GM23338 (cell line): Measurements from ENCODE around the gene SLC38A8. TPM values are rescaled to one million over a fixed set of nuclear protein-coding genes. Genes with fewer than 3 reads are reported as not detected.

Experiments
- ATAC-seq: fragments of 200-7000 bp; cut with Tn5 transposase; 3 replicates; pipeline ENCODE4 v1.9.1; 2020
- DNase-seq: peaks from one replicate; pipeline ENCODE4 v3.0.0-alpha.2; 2015; ENCODE audit warnings: low spot score
- H2AFZ ChIP-seq: fragments of 200-600 bp; sonication (generic); 2 replicates; pipeline ENCODE4 v1.8.0; 2016; ENCODE audit warnings: antibody characterized with exemption, mild to moderate bottlenecking, moderate library complexity
- H3F3A ChIP-seq: fragments of 200-600 bp; sonication (generic); replicated peaks from 2 replicates; pipeline ENCODE4 v1.8.0; 2017; ENCODE audit warnings: antibody characterized with exemption, mixed run types, low read depth
- H3K27ac ChIP-seq: fragments of 200-600 bp; sonication (generic); 2 replicates; pipeline ENCODE4 v1.6.1; 2016; ENCODE audit warnings: low read depth
- H3K27me3 ChIP-seq: fragments of 200-600 bp; sonication (generic); 2 replicates; pipeline ENCODE4 v1.8.0; 2016; ENCODE audit warnings: mild to moderate bottlenecking, mixed run types, moderate library complexity; ENCODE audit not compliant: insufficient read depth
- H3K36me3 ChIP-seq: fragments of 200-600 bp; sonication (generic); 2 replicates; pipeline ENCODE4 v1.8.0; 2016; ENCODE audit warnings: mild to moderate bottlenecking; ENCODE audit not compliant: insufficient read depth
- H3K4me1 ChIP-seq: fragments of 200-600 bp; sonication (generic); 2 replicates; pipeline ENCODE4 v1.8.0; 2016; ENCODE audit warnings: mild to moderate bottlenecking, moderate library complexity; ENCODE audit not compliant: insufficient read depth
- H3K4me2 ChIP-seq: fragments of 200-600 bp; sonication (generic); 2 replicates; pipeline ENCODE4 v1.7.1; 2017; ENCODE audit warnings: mixed run types
- H3K4me3 ChIP-seq: fragments of 200-600 bp; sonication (generic); 2 replicates; pipeline ENCODE4 v1.6.1; 2016; ENCODE audit warnings: mixed run types
- H3K79me2 ChIP-seq: fragments of 200-600 bp; sonication (generic); replicated peaks from 2 replicates; pipeline ENCODE4 v1.8.0; 2017; ENCODE audit warnings: mild to moderate bottlenecking; ENCODE audit not compliant: insufficient read depth
- H3K9me2 ChIP-seq: fragments of 200-600 bp; sonication (generic); 2 replicates; pipeline ENCODE4 v1.8.0; 2017; ENCODE audit not compliant: insufficient read depth
- H4K20me1 ChIP-seq: fragments of 200-600 bp; sonication (generic); replicated peaks from 2 replicates; pipeline ENCODE4 v1.8.0; 2017; ENCODE audit warnings: mild to moderate bottlenecking; ENCODE audit not compliant: insufficient read depth
- H3K27ac Mint-ChIP-seq: 2 replicates; pipeline ENCODE4 v1.8.0; 2020; ENCODE audit warnings: inconsistent platforms, mild to moderate bottlenecking, moderate library complexity, mixed read lengths
- H3K27me3 Mint-ChIP-seq: 3 replicates; pipeline ENCODE4 v1.8.0; 2022; ENCODE audit warnings: low read depth, mild to moderate bottlenecking, moderate library complexity, mixed read lengths, inconsistent platforms; ENCODE audit not compliant: insufficient read depth, poor library complexity
- H3K36me3 Mint-ChIP-seq: 3 replicates; pipeline ENCODE4 v1.8.0; 2021; ENCODE audit warnings: low read depth, mild to moderate bottlenecking, inconsistent platforms, moderate library complexity, mixed read lengths
- H3K4me1 Mint-ChIP-seq: 3 replicates; pipeline ENCODE4 v1.8.0; 2020; ENCODE audit warnings: mild to moderate bottlenecking, inconsistent platforms, mixed read lengths
- H3K4me3 Mint-ChIP-seq: 3 replicates; pipeline ENCODE4 v1.8.0; 2021; ENCODE audit warnings: moderate library complexity, mild to moderate bottlenecking, inconsistent platforms, mixed read lengths
- H3K9me3 Mint-ChIP-seq: 3 replicates; pipeline ENCODE4 v1.8.0; 2020; ENCODE audit warnings: moderate library complexity, mild to moderate bottlenecking, inconsistent platforms, mixed read lengths
- CREB1 ChIP-seq: fragments of 250-450 bp; sonication (Bioruptor Pico); IDR thresholded peaks from 2 replicates; pipeline ENCODE4 v1.5.0; 2020; ENCODE audit warnings: low read depth, mild to moderate bottlenecking, moderate library complexity
- EZH2phosphoT487 ChIP-seq: fragments of 200-600 bp; sonication (generic); IDR thresholded peaks from one replicate; pipeline ENCODE4 v1.8.1; 2018; ENCODE audit warnings: antibody characterized with exemption; ENCODE audit not compliant: unreplicated experiment
- JUNB ChIP-seq: IDR thresholded peaks from one replicate; pipeline ENCODE4 v1.6.1; 2016; ENCODE audit warnings: antibody characterized with exemption; ENCODE audit not compliant: unreplicated experiment
- POLR2AphosphoS5 ChIP-seq: IDR thresholded peaks from 2 replicates; pipeline ENCODE4 v1.6.1; 2016; ENCODE audit warnings: antibody characterized with exemption, low read depth
- STAT1 ChIP-seq: IDR thresholded peaks from one replicate; pipeline ENCODE4 v1.6.1; 2016; ENCODE audit warnings: antibody characterized with exemption; ENCODE audit not compliant: unreplicated experiment
- ZNF462 ChIP-seq: fragments of 250-450 bp; sonication (Bioruptor Pico); IDR thresholded peaks from 2 replicates; pipeline ENCODE4 v1.5.0; 2020; ENCODE audit warnings: mild to moderate bottlenecking, moderate library complexity
- polyA plus RNA-seq: library from polyadenylated mRNA; unstranded; fragments of >200 nt; fragmentation: Nextera tagmentation; extraction: Ambion mirVana; gene quantifications from 2 replicates; pipeline ENCODE4 v1.2.1, GENCODE V29; 2016
- total RNA-seq: library from RNA; depleted of rRNA; stranded (reverse); fragments of >200 nt; shearing (Covaris generic); gene quantifications from 2 replicates; pipeline ENCODE4 v1.2.3, GENCODE V29; 2014
- TF ChIP-seq, protein P1 (sequence below): IDR thresholded peaks from one replicate; pipeline ENCODE4 v1.6.1; 2018; ENCODE audit warnings: antibody characterized with exemption; ENCODE audit not compliant: unreplicated experiment
- TF ChIP-seq, protein P2 (sequence below): IDR thresholded peaks from 2 replicates; pipeline ENCODE4 v1.6.1; 2016; ENCODE audit warnings: antibody characterized with exemption

The SLC38A8 gene
- total and polyA plus RNA-seq, 2 experiments from 2014 or later = not detected

DNA sequence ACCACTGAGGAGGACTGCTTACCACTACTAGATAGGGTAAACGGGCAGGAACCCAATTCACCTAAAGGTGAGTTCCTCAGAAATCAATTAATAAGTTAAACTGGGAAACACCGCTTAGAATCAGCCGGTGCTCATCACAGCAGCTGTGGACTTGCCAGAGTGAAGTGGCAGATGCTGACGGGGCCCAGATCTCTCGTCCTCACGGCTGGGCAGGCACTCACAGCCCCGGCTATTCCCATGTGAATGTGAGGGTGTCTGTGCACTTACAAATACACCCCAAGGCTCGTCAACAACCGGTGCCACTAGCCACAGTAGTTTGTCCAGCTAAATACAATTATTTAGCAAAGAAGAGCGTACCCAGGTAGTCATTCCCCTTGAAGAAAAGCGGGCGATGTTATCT lies 44.4 kb upstream of the SLC38A8 start:
- H3K4me3 Mint-ChIP-seq = no peak overlapping the region
- no peak for DNase-seq
- H3K36me3 ChIP-seq = peaks cover 29% of the 10 kb centered on the region

More for the DNA sequence above, 44.4 kb upstream of the SLC38A8 start:
- no peak for TF ChIP-seq JUNB
- TF ChIP-seq EZH2phosphoT487 = no peak
- no peak for TF ChIP-seq CREB1 (CRISPR knock-in tag)
- TF ChIP-seq STAT1 = no peak
- TF ChIP-seq, protein P1, sequence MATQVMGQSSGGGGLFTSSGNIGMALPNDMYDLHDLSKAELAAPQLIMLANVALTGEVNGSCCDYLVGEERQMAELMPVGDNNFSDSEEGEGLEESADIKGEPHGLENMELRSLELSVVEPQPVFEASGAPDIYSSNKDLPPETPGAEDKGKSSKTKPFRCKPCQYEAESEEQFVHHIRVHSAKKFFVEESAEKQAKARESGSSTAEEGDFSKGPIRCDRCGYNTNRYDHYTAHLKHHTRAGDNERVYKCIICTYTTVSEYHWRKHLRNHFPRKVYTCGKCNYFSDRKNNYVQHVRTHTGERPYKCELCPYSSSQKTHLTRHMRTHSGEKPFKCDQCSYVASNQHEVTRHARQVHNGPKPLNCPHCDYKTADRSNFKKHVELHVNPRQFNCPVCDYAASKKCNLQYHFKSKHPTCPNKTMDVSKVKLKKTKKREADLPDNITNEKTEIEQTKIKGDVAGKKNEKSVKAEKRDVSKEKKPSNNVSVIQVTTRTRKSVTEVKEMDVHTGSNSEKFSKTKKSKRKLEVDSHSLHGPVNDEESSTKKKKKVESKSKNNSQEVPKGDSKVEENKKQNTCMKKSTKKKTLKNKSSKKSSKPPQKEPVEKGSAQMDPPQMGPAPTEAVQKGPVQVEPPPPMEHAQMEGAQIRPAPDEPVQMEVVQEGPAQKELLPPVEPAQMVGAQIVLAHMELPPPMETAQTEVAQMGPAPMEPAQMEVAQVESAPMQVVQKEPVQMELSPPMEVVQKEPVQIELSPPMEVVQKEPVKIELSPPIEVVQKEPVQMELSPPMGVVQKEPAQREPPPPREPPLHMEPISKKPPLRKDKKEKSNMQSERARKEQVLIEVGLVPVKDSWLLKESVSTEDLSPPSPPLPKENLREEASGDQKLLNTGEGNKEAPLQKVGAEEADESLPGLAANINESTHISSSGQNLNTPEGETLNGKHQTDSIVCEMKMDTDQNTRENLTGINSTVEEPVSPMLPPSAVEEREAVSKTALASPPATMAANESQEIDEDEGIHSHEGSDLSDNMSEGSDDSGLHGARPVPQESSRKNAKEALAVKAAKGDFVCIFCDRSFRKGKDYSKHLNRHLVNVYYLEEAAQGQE = no peak
- TF ChIP-seq POLR2AphosphoS5 = no peak
- TF ChIP-seq, protein P2, sequence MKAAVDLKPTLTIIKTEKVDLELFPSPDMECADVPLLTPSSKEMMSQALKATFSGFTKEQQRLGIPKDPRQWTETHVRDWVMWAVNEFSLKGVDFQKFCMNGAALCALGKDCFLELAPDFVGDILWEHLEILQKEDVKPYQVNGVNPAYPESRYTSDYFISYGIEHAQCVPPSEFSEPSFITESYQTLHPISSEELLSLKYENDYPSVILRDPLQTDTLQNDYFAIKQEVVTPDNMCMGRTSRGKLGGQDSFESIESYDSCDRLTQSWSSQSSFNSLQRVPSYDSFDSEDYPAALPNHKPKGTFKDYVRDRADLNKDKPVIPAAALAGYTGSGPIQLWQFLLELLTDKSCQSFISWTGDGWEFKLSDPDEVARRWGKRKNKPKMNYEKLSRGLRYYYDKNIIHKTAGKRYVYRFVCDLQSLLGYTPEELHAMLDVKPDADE = no peak
- no peak for TF ChIP-seq ZNF462
- Mint-ChIP-seq H3K27me3 (peaks cover 1% of the 10 kb centered on the region), H3K4me1 (no peaks in the 10 kb centered on the region), H3K27ac (no peak overlapping the region), H3K36me3 (peaks cover 54% of the 10 kb centered on the region), H3K9me3 (no peaks in the 10 kb centered on the region)
- Histone ChIP-seq H3K4me3 (no peak overlapping the region), H3K27me3 (no peaks in the 10 kb centered on the region), H3F3A (no peaks in the 10 kb centered on the region), H3K27ac (no peak overlapping the region), H3K79me2 (no peaks in the 10 kb centered on the region), H2AFZ (no peak overlapping the region), H4K20me1 (peaks cover 9% of the 10 kb centered on the region), H3K9me2 (no peaks in the 10 kb centered on the region), H3K4me2 (no peak overlapping the region), H3K4me1 (no peaks in the 10 kb centered on the region)
- no peak for ATAC-seq
